ENCODE results near the gene NKAIN2.
"Not testable (repeated sequence)": the region's sequence is repeated elsewhere in the genome, so short reads cannot be mapped to it uniquely, and the experiment has no call there.

The NKAIN2 gene

GRCh38 chr6:124008988-124009765 is 205.5 kb downstream of the NKAIN2 start:
- Histone ChIP-seq H3K36me3 (ENCODE audit: control insufficient read depth, insufficient read depth, low read length) (no peaks in the 10 kb centered on the region), H2AK5ac (ENCODE audit: low read length) (no peak overlapping the region), H2BK5ac (ENCODE audit: low read length) (no peak overlapping the region), H3K4me1 (ENCODE audit: control insufficient read depth, low read depth, low read length) (no peaks in the 10 kb centered on the region), H3K27ac (ENCODE audit: low read depth, low read length) (no peak overlapping the region), H2BK15ac (replicated peaks; ENCODE audit: low read depth) (no peak overlapping the region), H3K27me3 (ENCODE audit: insufficient read depth, low read length, poor library complexity) (no peaks in the 10 kb centered on the region), H3K56ac (ENCODE audit: low read length) (no peak overlapping the region), H3K23ac (ENCODE audit: low read length) (no peak overlapping the region), H3K4ac (ENCODE audit: low read depth, low read length) (no peak overlapping the region), H3K79me1 (ENCODE audit: low read length) (no peaks in the 10 kb centered on the region), H2BK120ac (ENCODE audit: low read depth, low read length) (no peak overlapping the region), H3K9ac (ENCODE audit: low read length) (no peak overlapping the region), H4K8ac (ENCODE audit: low read depth, low read length) (no peak overlapping the region), H3K18ac (ENCODE audit: low read length) (no peak overlapping the region), H3K4me3 (ENCODE audit: low read length) (no peak overlapping the region), H3K79me2 (ENCODE audit: control insufficient read depth, insufficient read depth, low read length) (no peaks in the 10 kb centered on the region), H4K5ac (ENCODE audit: low read length) (no peak overlapping the region), H3K4me2 (ENCODE audit: low read length) (no peak overlapping the region)
- no CpG with 5 or more reads among the region's 6 CpGs for WGBS (ENCODE audit: extremely low coverage, insufficient coverage, low lambda C conversion rate)
- DNase-seq = no peak

GRCh38 chr6:124010574-124010973 is 206.9 kb downstream of the NKAIN2 start:
- no peak overlapping the region for H3K27ac ChIP-seq (ENCODE audit: low read depth, low read length)
- no peak overlapping the region for H2BK120ac ChIP-seq (ENCODE audit: low read depth, low read length)
- H3K4me3 ChIP-seq (ENCODE audit: low read length) = no peak overlapping the region
- H3K36me3 ChIP-seq (ENCODE audit: control insufficient read depth, insufficient read depth, low read length) = no peaks in the 10 kb centered on the region
- no peak overlapping the region for H2AK5ac ChIP-seq (ENCODE audit: low read length)
- no peak overlapping the region for H3K56ac ChIP-seq (ENCODE audit: low read length)
- no peaks in the 10 kb centered on the region for H3K27me3 ChIP-seq (ENCODE audit: insufficient read depth, low read length, poor library complexity)
- no peak overlapping the region for H4K5ac ChIP-seq (ENCODE audit: low read length)
- H2BK15ac ChIP-seq (replicated peaks; ENCODE audit: low read depth) = no peak overlapping the region
- H4K8ac ChIP-seq (ENCODE audit: low read depth, low read length) = no peak overlapping the region
- H3K79me1 ChIP-seq (ENCODE audit: low read length) = no peaks in the 10 kb centered on the region
- no peak overlapping the region for H3K4me2 ChIP-seq (ENCODE audit: low read length)
- H3K4me1 ChIP-seq (ENCODE audit: control insufficient read depth, low read depth, low read length) = no peaks in the 10 kb centered on the region
- no peak overlapping the region for H3K18ac ChIP-seq (ENCODE audit: low read length)
- no peak overlapping the region for H3K9ac ChIP-seq (ENCODE audit: low read length)
- H3K4ac ChIP-seq (ENCODE audit: low read depth, low read length) = no peak overlapping the region
- H3K79me2 ChIP-seq (ENCODE audit: control insufficient read depth, insufficient read depth, low read length) = no peaks in the 10 kb centered on the region
- H2BK5ac ChIP-seq (ENCODE audit: low read length) = no peak overlapping the region
- no peak for DNase-seq
- H3K23ac ChIP-seq (ENCODE audit: low read length) = no peak overlapping the region

GRCh38 chr6:124011180-124011579 is 207.5 kb downstream of the NKAIN2 start:
- Histone ChIP-seq H3K79me1 (ENCODE audit: low read length) (no peaks in the 10 kb centered on the region), H3K9ac (ENCODE audit: low read length) (no peak overlapping the region), H2BK15ac (replicated peaks; ENCODE audit: low read depth) (no peak overlapping the region), H2BK120ac (ENCODE audit: low read depth, low read length) (no peak overlapping the region), H3K56ac (ENCODE audit: low read length) (no peak overlapping the region), H3K23ac (ENCODE audit: low read length) (no peak overlapping the region), H2AK5ac (ENCODE audit: low read length) (no peak overlapping the region), H3K4me2 (ENCODE audit: low read length) (no peak overlapping the region), H4K5ac (ENCODE audit: low read length) (no peak overlapping the region), H3K4ac (ENCODE audit: low read depth, low read length) (no peak overlapping the region), H3K36me3 (ENCODE audit: control insufficient read depth, insufficient read depth, low read length) (no peaks in the 10 kb centered on the region), H3K4me1 (ENCODE audit: control insufficient read depth, low read depth, low read length) (no peaks in the 10 kb centered on the region), H3K79me2 (ENCODE audit: control insufficient read depth, insufficient read depth, low read length) (no peaks in the 10 kb centered on the region), H3K4me3 (ENCODE audit: low read length) (no peak overlapping the region), H3K27me3 (ENCODE audit: insufficient read depth, low read length, poor library complexity) (no peaks in the 10 kb centered on the region), H3K27ac (ENCODE audit: low read depth, low read length) (no peak overlapping the region), H3K18ac (ENCODE audit: low read length) (no peak overlapping the region), H4K8ac (ENCODE audit: low read depth, low read length) (no peak overlapping the region), H2BK5ac (ENCODE audit: low read length) (no peak overlapping the region)
- DNase-seq = no peak
- no CpG with 5 or more reads among the region's 2 CpGs for WGBS (ENCODE audit: extremely low coverage, insufficient coverage, low lambda C conversion rate)

GRCh38 chr6:124022051-124022450 is 218.4 kb downstream of the NKAIN2 start:
- not testable (repeated sequence) for H3K27me3 ChIP-seq (ENCODE audit: insufficient read depth, low read length, poor library complexity); H3K4me2 ChIP-seq (ENCODE audit: low read length); H2AK5ac ChIP-seq (ENCODE audit: low read length); H3K23ac ChIP-seq (ENCODE audit: low read length); H3K36me3 ChIP-seq (ENCODE audit: control insufficient read depth, insufficient read depth, low read length); H3K79me1 ChIP-seq (ENCODE audit: low read length); H3K4me1 ChIP-seq (ENCODE audit: control insufficient read depth, low read depth, low read length); H4K8ac ChIP-seq (ENCODE audit: low read depth, low read length); H2BK15ac ChIP-seq (replicated peaks; ENCODE audit: low read depth); H4K5ac ChIP-seq (ENCODE audit: low read length); H3K79me2 ChIP-seq (ENCODE audit: control insufficient read depth, insufficient read depth, low read length); H2BK5ac ChIP-seq (ENCODE audit: low read length); H3K4ac ChIP-seq (ENCODE audit: low read depth, low read length); H2BK120ac ChIP-seq (ENCODE audit: low read depth, low read length); H3K9ac ChIP-seq (ENCODE audit: low read length); H3K27ac ChIP-seq (ENCODE audit: low read depth, low read length); H3K18ac ChIP-seq (ENCODE audit: low read length); DNase-seq; H3K4me3 ChIP-seq (ENCODE audit: low read length); H3K56ac ChIP-seq (ENCODE audit: low read length)
- no CpG with 5 or more reads among the region's 1 CpG for WGBS (ENCODE audit: extremely low coverage, insufficient coverage, low lambda C conversion rate)

- H2BK120ac ChIP-seq (ENCODE audit: low read depth, low read length) = no peak overlapping the region
- no peak overlapping the region for H3K4me3 ChIP-seq (ENCODE audit: low read length)
- no peak overlapping the region for H3K4me2 ChIP-seq (ENCODE audit: low read length)
- no peaks in the 10 kb centered on the region for H3K79me2 ChIP-seq (ENCODE audit: control insufficient read depth, insufficient read depth, low read length)
- H2BK5ac ChIP-seq (ENCODE audit: low read length) = no peak overlapping the region
- H3K9ac ChIP-seq (ENCODE audit: low read length) = no peak overlapping the region
- no peak overlapping the region for H3K18ac ChIP-seq (ENCODE audit: low read length)
- H3K79me1 ChIP-seq (ENCODE audit: low read length) = no peaks in the 10 kb centered on the region
- no peaks in the 10 kb centered on the region for H3K27me3 ChIP-seq (ENCODE audit: insufficient read depth, low read length, poor library complexity)
- WGBS (ENCODE audit: extremely low coverage, insufficient coverage, low lambda C conversion rate) = no CpG with 5 or more reads among the region's 2 CpGs
- no peak overlapping the region for H3K23ac ChIP-seq (ENCODE audit: low read length)
- H2BK15ac ChIP-seq (replicated peaks; ENCODE audit: low read depth) = no peak overlapping the region
- H3K4ac ChIP-seq (ENCODE audit: low read depth, low read length) = no peak overlapping the region
- no peak overlapping the region for H4K5ac ChIP-seq (ENCODE audit: low read length)
- H4K8ac ChIP-seq (ENCODE audit: low read depth, low read length) = no peak overlapping the region
- no peak for DNase-seq
- H2AK5ac ChIP-seq (ENCODE audit: low read length) = no peak overlapping the region
- H3K56ac ChIP-seq (ENCODE audit: low read length) = no peak overlapping the region
- H3K36me3 ChIP-seq (ENCODE audit: control insufficient read depth, insufficient read depth, low read length) = no peaks in the 10 kb centered on the region
- H3K4me1 ChIP-seq (ENCODE audit: control insufficient read depth, low read depth, low read length) = peaks cover 2% of the 10 kb centered on the region
- no peak overlapping the region for H3K27ac ChIP-seq (ENCODE audit: low read depth, low read length)
These were observed 219.0 kb downstream of the NKAIN2 start for GRCh38 chr6:124022641-124023040.

GRCh38 chr6:124026694-124027093 is 223.0 kb downstream of the NKAIN2 start:
- no peaks in the 10 kb centered on the region for H3K27me3 ChIP-seq (ENCODE audit: insufficient read depth, low read length, poor library complexity)
- no peak overlapping the region for H3K4me3 ChIP-seq (ENCODE audit: low read length)
- DNase-seq = no peak

More at GRCh38 chr6:124026694-124027093, 223.0 kb downstream of the NKAIN2 start:
- H3K56ac ChIP-seq (ENCODE audit: low read length) = no peak overlapping the region
- H3K4ac ChIP-seq (ENCODE audit: low read depth, low read length) = no peak overlapping the region
- H3K27ac ChIP-seq (ENCODE audit: low read depth, low read length) = no peak overlapping the region
- H3K9ac ChIP-seq (ENCODE audit: low read length) = no peak overlapping the region
- H3K79me1 ChIP-seq (ENCODE audit: low read length) = no peaks in the 10 kb centered on the region
- H2AK5ac ChIP-seq (ENCODE audit: low read length) = no peak overlapping the region
- no peak overlapping the region for H3K23ac ChIP-seq (ENCODE audit: low read length)
- WGBS (ENCODE audit: extremely low coverage, insufficient coverage, low lambda C conversion rate) = no CpG with 5 or more reads among the region's 2 CpGs
- H2BK5ac ChIP-seq (ENCODE audit: low read length) = no peak overlapping the region
- no peak overlapping the region for H3K4me2 ChIP-seq (ENCODE audit: low read length)
- H2BK15ac ChIP-seq (replicated peaks; ENCODE audit: low read depth) = no peak overlapping the region
- no peak overlapping the region for H3K18ac ChIP-seq (ENCODE audit: low read length)
- no peak overlapping the region for H2BK120ac ChIP-seq (ENCODE audit: low read depth, low read length)
- H4K8ac ChIP-seq (ENCODE audit: low read depth, low read length) = no peak overlapping the region
- no peaks in the 10 kb centered on the region for H3K36me3 ChIP-seq (ENCODE audit: control insufficient read depth, insufficient read depth, low read length)
- H3K4me1 ChIP-seq (ENCODE audit: control insufficient read depth, low read depth, low read length) = peaks cover 2% of the 10 kb centered on the region
- no peak overlapping the region for H4K5ac ChIP-seq (ENCODE audit: low read length)
- no peaks in the 10 kb centered on the region for H3K79me2 ChIP-seq (ENCODE audit: control insufficient read depth, insufficient read depth, low read length)
